NCI-H1092 treated with DMSO at 0.1 percent for 48 hours (cell line): Measurements from ENCODE around the gene FICD.
"Not testable (repeated sequence)": the region's sequence is repeated elsewhere in the genome, so short reads cannot be mapped to it uniquely, and the experiment has no call there.

Source experiments
- DNase-seq: peaks from one replicate; lab custom pipeline; 2025; lab: John Stamatoyannopoulos, UW

FICD gene

DNA sequence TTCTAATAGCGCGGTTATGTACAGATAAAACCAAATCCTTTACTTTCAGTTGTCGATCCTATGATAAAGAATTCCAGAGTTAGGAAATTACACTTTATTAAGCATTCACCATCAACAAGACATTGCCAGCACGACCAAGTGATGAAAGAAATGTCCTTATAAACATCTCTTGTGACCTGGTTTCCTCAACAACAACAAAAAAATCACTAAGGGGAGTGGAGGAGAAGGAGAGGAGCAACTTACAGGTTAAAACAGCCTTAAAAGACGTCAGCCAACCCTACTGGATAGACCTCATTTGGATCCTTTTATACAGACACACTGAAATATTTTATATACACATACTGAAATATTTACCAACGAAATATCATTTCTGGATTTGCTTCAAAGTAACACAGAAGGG is 23.1 kb downstream of the FICD start:
- no peak for DNase-seq

DNA sequence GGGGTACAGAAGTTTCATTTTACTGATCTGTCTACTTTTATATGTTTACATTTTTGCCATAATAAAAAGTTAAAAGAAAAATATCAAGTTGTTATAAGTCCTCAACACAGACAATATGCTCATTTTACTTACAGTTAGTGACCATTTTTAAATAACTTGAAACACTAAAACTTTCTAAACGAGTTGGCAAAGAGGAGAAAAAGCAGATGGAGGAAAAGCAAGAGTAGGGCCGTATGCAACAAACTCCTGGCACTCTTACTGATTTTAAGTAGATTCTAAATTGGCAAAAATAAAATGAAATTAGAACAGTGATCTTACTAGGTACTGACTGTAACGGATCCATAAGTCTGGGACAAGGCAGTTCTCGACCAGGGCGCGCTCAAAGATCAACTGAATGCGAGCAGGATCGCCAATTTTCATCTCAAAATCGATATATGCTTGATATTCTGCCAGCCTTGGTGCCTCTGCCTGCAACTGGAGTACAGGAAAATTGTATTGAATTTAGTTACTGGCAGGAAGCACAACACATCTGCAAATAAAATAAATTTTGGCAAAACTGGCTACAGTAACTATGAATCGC is 23.6 kb downstream of the FICD start:
- no peak for DNase-seq

DNA sequence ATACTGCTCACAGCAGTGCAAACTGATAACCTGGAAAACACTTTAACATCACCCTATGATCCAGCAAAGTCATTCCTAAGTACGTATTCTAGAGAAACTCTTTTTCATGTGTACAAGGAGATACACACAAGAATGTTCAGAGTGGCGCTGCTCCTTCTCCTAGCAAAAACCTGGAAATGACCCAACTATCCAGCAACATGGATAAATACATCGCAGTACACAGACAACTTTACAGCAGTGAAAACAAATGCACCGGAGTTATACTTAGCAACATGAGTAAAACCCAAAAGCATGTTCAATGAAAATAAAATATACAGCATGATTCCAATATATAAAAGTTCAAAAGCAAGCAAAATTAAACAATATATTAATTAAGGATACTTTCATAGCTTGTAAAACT is 27.2 kb downstream of the FICD start:
- no peak for DNase-seq

DNA sequence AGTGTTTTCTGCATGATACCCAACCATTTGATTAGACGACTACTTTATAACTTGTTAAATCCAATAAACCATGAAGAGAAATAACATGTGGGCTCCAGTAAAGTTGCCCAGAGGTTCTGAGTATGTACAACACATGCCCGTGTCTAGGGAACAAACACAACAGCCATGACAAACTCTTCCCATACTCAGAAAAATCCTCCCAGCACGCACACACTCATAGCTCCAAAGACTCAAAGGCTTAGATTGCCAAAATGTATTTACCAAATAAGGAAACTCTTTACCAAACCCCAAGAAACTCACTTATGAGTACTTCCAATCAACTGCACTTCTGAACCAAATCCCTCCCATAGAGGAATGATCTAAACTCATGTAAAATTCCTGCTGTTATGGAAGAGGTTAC is 28.6 kb downstream of the FICD start:
- no peak for DNase-seq

DNA sequence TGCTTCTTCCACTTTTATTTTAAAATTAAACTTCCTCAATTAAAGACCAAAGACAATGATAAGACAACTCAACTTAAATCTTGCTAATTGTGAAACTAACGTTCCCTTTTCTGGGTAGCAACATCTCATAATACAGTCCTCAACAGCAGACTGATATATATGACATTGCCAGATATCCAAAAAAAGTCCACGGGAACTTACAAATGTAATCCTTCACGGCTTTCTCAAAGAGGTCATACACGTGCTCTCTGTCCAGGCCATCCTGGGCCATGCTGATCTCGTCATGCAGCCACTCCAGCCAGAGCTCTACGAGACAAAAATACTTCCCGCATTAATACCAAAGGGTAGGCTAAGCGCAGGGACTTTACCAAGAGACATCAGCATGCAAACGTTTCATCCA is 32.6 kb downstream of the FICD start:
- DNase-seq = no peak

DNA sequence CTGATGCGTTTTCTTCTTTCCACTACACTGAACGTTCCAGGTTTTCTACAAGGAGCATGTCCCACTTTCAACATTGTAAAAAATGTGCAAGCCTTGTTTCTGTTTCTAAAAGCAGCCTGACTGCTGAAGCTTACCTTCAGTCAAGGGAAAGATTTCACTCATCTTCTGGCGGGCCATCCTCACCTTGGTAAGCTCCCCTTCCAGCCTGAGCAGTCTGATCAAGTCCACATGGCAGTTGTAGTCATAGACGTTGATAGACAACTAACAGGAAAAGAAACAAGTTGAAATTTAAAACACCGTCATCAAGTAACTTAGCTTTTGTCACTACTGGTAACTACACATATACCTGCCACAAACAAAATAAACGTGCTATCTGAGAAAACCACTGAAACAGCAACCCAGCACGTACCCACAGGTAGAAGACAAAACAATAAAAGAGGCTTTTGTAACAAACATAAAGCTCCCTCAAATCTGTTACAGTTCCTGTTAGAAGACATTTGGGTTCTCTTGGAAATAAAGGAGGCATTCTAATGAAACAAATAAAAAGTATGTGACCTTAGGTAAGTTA is 34.0 kb downstream of the FICD start:
- no peak for DNase-seq

DNA sequence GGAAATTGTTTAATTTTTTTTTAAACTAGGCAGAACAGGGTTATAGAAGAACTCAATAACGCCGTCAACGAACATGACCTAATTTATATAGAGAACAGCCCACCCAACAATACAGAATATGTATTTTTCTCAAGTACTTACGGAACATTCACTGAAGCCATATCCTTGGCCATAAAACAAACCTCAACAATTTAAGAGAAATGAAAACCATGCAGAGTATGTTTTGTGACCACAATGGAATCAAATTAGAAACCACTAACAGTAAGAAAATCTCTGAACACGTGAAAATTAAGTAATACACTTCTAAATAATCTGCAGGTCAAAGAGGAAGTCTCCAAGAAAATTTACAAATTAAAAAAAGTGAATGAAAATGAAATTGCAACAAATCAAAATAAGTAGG is 36.5 kb downstream of the FICD start:
- no peak for DNase-seq

DNA sequence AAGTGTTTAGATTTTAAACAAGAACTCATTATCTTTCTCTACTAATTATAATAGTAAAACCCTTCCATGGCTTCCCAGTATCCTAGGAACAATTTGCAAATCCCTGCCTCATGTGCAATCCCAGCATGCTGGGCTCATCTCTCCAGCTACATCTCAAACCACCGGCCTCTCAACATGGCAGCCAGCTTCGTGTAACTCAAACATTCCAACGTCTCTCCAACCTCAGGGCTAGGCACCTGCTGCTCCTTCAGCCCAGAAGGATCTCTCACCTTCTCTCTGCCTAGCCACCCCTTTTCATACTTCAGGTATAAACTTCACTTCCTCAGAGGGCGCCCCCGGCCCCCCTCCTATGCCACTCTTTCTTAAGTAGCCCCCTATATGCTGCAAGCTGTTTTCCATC is 38.7 kb downstream of the FICD start:
- DNase-seq = no peak

DNA sequence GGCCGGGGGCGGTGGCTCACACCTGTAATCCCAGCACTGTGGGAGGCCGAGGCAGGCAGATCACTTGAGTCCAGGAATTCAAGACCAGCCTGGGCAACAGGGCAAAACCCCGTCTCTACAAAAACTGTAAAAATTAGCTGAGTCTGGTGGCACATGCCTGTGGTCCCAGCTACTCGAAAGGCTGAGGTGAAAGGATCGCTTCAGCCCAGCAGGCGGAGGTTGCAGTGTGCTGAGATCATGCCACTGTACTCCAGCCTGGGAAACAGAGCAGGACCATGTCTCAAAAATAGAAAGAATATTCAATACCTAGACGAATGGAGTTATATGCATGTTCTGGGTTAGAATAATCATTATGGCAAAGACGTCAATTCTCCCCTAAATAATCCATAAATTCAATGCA is 40.3 kb downstream of the FICD start:
- DNase-seq = not testable (repeated sequence)

DNA sequence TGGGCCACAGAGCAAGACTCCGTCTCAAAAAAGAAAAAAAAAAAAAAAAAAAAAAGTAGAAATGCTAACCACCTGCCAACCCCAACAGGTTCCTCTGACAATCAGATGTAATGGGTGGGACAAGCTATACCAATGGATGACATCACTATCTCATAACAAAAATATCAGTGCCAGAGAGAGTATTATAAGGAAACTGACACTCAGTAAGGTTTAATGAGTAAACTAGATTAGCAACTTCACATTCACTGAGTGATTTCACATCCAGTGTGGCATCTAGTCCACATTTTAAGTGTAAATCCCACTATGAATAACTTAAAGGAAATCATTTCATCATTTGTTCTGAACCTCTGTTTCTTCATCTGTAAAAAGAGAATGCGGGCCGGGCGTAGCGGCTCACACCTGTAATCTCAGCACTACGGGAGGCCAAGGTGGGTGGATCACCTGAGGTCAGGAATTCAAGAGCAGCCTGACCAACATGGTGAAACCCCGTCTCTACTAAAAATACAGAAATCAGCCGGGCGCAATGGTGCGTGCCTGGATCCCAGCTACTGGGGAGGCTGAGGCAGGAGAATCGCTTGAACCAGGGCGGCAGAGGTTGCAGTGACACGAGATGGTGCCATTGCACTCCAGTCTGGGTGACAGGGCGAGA is 44.1 kb downstream of the FICD start:
- DNase-seq = no peak

DNA sequence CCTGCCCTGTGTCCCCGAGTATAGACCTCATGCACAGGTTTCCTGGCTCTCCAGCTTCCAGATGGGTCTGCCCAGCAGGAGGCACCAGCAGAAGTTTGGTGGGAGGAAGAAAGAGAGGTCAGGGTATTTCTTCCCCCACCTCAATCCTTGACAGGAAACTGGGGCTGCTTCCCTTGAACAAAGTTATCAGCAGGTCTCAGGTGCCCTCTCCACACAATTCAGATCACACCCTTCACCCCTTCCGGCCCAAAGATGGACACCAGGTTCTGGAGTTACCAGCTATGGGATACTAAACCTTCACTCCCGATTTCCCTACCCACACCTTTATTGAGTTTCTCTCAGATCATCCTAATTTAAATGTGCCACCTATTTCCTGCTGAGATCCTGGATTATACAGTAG is 44.7 kb downstream of the FICD start:
- DNase-seq = no peak

DNA sequence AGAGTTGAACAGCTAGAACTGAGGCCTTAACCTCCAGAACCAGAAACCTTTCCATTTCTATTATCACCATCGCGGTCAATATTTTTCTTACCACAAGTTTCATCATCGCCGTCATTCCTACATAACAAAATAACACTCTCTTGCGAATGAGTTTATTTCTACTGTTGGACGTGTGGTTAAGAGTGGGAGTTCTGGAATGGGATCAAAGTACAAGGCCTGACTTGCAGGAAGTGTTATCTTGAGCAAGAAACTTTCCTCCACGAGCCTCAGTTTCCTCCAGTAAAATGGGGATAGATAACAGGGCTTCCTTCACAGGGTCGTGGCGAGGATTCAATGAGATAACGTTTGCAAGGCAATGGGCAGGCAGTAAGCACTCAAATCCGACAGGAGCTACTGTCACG is 45.2 kb downstream of the FICD start:
- DNase-seq = no peak

DNA sequence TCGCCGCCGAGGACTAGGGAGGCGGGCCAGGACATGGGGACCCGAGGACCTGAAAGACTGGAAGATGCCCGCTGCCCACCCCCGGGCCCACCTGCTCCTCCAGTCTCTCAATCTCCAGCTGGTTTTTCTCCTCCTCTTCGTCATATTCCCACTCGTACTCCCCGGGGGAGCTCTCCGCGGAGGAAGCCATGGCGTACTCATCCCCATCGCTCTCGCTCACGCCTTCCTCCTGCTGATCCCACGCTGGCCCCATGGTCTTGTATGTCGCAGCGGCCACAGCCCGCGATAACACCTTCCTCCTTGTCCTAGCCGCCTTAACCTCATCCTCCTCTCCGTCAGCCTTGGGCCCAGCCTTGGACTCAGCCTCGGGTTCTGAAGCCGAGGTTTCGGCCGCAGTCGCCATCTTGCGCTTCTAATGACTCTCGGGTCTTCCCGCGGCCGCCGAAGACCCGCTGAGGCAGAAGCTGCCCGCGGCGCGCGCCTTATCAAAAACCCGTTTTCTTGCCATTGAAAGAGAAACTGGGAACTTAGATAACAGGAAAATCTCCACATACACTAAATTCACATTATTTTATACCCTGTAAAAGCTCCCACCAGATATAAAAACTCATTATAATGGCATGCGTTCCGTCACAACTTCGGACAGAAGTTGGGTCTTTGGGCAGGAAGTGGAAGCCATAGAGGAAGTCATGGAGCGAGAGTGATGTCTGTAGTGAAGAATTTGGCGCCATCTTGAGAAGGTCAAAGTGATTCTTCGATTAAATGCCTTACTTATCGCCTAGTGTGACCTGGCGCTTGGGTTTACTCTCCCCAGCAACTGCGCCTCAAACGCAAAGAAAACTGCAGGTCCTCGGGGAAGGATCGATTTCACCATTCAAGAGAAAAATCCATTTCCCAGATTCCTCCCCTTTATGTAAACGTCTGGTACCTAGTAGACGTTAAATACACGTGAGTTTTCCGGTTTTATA is 46.0 kb downstream of the FICD start, which contains the start of gene SART3:
Gene SART3, minus strand, starts transcription at position 422 of the 968 bp plus-strand sequence. Its CDS starts 19 bp downstream, at position 403.
- DNase-seq = peak; percentile 93

DNA sequence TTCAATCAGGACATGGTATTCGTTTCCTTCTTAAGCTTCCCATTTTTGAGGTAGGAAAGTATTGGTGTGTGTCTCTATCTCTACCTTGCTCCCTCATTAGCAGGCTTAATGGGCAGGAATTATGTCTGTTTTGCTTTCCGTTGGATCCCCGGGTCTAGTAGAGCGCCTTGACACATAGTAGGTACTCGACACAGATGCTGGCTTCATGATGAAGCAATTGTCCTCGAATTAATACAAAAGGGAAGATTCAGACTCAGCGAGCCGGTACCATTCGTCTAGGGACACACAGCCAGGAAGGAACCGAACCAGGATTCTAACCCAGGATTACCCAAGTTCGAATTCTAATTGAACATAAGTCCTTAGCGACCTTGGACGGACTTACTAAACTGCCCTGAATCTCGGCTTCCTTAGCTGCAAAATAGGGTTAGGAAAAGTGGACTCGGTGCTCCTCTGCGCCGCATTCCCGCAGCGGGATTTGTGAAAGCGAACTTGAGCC is 46.8 kb downstream of the FICD start:
- no peak for DNase-seq

DNA sequence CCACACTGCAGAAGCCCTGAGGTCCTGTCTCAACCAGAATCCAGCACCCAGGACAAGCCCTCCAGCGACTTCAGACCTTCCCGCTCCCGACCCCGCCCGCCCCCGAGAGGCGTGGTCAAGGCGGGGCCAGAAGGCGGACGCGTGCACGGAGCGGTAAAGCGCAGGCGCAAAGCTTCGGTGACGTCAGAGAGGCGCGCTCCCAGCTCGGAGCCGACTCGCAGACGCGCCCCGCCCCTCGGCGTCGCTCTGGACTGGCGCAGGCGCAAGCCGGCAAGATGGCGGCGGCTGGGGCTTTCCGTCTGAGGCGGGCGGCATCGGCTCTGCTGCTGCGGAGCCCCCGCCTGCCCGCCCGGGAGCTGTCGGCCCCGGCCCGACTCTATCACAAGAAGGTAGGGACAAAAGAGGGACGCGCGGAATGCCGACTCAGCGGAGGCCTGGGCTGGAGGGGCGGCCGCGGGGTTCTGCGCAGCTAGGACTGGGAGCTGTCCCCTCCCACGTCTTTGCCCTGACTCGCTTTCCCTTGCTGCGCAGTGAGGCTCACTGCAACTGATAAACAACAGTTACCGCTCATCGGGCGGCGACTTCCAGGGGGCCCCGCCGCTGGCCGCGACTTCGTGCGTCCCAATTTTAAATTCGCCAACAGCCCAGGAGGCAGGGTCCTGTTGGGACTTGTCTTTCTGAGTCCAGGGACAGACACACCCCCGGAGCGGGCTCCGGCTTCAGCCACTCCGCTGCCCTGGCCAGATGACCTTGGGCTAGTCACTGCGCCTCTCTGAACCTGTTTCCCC is 47.5 kb downstream of the FICD start, which contains the start of gene ISCU:
Gene ISCU, plus strand, starts transcription at position 249 of the 788 bp plus-strand sequence. Its CDS starts 27 bp downstream, at position 276.
- DNase-seq = peak; percentile 91

DNA sequence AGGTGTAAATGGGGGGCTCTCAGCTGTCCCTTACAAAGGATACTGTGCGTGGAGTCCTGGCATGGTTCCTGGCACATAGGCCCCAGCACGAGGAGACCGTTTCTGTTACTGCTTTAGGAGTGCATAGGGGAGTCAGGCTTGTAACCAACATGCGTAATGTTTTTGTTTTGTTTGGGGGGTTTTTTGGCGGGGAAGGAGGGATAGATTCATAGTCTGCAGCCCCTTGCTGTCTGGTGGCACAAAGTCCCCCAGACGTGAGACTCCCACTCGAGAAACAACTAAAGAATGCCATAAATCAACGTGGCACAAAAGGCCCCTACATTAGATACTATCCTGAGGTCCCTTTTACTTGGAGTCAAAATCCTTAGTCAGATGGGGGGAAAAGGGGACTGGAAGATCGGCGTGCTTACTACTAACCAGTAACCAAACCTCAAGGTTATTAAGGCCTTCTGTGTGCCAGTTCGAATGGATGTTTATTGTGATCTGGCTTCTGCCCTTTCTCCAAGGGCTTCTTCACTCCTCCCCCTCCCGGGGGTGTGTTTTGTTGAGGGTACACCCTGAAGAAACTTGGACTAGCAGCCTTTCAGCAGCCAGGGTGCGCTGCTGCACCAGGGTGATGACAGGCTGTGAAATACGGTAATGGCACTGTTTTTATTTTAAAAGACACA is 48.2 kb downstream of the FICD start:
- peak; percentile 46 for DNase-seq

DNA sequence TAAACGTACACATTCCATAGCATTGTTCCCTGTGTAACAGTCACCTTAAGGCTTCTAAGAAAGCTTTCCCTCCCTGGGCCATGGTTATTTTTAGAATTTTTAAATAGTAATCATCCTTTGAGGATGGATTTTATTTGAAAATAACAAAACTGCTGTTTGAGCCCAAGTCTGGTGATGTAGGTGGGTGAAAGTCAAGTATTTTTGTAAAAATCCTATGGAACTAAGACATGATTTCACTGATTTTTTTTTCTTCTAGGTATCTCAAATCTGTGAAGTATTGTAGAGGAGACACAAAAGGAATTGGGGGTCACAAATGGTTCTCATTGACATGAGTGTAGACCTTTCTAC is 48.7 kb downstream of the FICD start:
- no peak for DNase-seq

DNA sequence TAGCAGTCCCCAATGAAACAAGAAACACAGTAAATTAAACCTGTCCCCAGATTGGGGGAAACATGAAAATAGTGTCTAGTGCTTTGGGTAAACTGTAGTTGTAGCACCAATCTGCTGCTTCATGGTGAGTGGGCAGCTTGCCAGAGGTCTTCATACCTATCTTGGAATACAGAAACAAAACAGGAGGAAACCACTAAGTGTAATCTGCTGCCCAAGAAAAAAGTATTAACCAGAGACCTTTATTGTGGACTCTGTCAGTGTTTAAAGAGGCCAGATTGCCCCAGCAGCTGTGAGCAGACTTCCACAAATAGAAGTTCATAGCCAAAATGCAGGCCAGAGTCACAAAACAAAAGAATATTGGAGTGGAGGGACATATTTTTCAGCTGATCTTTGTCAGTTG is 49.6 kb downstream of the FICD start:
- DNase-seq = peak; percentile 5

DNA sequence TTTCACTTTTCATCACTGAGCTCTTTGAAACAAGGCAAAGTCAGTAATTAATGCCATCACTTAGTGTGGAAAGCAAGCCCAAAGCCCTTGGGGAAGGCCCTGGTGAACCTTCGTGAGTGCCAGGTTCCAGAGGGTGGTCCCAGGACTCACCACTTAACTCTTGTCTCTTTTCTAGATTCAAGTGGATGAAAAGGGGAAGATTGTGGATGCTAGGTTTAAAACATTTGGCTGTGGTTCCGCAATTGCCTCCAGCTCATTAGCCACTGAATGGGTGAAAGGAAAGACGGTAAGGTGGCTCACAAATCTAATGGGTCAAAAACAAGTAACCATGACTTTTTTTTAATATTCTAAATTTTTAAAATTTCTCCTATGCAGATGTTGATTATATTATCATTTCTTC is 50.1 kb downstream of the FICD start:
- DNase-seq = no peak

DNA sequence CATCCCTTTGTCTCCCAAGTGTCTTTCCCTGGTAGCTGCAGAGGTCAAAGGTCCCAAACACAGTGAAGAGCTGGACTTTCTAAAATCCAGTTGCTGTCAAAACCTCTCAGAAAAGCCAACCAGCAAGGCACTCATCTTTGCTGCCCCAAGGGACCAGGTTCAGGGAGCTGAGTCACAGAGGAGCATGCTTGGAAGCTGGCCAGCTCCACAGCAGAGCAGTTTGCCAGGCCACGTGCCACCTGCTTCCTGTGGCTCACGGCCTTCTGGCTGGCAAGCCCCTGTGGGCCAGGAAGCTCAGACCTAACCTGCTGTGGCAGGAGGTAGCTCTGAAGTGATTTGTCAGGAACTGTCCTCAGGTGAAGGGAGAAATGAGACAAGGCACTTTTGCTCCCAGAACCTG is 50.9 kb downstream of the FICD start:
- DNase-seq = peak; percentile 84

DNA sequence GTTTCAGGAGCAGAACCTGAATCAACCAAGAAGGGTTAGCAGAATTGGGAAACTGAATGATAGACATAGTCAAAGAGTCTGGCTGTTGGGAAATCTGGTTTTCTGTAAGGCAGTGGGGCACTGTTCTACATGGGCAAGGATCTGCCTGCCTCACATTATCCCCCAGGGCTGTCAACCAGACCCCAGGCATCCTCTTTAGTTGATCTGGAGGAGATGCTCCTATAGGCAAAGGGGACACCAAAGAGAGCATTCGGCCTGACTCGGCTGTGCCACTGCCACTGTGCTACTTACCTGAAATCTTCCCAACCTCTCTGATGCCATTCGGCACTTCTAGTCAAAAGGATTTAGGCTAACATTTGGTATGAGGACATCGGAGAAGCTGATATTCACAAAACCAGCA is 51.4 kb downstream of the FICD start:
- DNase-seq = no peak
